HG03039 (cell line): ENCODE results near the gene OGFR.

Experiments used
- ATAC-seq: cut with Tn5 transposase; IDR thresholded peaks from one replicate; pipeline ENCODE4 v1.9.1; 2021; ENCODE audit warnings: mild to moderate bottlenecking, moderate library complexity; ENCODE audit not compliant: unreplicated experiment

OGFR gene, protein sequence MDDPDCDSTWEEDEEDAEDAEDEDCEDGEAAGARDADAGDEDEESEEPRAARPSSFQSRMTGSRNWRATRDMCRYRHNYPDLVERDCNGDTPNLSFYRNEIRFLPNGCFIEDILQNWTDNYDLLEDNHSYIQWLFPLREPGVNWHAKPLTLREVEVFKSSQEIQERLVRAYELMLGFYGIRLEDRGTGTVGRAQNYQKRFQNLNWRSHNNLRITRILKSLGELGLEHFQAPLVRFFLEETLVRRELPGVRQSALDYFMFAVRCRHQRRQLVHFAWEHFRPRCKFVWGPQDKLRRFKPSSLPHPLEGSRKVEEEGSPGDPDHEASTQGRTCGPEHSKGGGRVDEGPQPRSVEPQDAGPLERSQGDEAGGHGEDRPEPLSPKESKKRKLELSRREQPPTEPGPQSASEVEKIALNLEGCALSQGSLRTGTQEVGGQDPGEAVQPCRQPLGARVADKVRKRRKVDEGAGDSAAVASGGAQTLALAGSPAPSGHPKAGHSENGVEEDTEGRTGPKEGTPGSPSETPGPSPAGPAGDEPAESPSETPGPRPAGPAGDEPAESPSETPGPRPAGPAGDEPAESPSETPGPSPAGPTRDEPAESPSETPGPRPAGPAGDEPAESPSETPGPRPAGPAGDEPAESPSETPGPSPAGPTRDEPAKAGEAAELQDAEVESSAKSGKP

DNA sequence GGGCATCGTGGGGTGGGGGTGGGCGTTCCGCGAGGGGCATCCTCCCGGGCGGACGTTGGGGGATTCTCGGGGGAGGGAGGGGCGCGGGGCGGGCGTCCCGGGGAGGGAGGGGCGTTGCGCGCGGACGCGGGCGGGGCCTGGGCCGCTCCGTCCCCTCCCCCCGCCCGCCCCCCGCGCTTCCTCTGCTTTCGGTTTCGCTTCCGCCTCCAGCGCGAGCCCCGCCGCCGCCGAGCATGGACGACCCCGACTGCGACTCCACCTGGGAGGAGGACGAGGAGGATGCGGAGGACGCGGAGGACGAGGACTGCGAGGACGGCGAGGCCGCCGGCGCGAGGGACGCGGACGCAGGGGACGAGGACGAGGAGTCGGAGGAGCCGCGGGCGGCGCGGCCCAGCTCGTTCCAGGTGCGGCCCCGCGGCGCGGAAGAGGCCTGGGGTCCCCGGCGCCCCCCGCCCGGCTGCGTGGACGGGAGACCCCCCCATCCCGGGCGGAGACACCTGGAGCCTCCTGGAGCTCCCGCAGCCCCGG lies at the start of gene OGFR:
Gene OGFR (plus strand): TSS at position 209 of the 528 bp plus-strand sequence. CDS start 25 bp downstream, at position 234.
- ATAC-seq = peak; percentile 39

DNA sequence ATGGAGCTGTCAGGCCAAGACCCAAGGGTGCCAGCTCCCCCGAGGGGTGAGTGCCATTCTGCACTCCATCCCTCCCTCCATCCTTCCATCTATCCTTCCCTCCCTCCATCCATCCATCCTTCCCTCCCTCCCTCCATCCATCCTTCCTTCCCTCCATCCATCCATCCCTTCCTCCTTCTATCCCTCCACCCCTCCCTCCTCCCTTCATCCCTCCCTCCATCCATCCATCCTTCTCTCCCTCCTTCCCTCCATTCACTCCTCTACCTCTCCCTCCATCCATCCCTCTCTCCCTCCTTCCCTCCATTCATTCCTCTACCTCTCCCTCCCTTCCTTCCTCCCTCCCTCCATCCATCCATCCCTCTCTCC lies 49.7 kb upstream of the OGFR start:
- no peak for ATAC-seq

DNA sequence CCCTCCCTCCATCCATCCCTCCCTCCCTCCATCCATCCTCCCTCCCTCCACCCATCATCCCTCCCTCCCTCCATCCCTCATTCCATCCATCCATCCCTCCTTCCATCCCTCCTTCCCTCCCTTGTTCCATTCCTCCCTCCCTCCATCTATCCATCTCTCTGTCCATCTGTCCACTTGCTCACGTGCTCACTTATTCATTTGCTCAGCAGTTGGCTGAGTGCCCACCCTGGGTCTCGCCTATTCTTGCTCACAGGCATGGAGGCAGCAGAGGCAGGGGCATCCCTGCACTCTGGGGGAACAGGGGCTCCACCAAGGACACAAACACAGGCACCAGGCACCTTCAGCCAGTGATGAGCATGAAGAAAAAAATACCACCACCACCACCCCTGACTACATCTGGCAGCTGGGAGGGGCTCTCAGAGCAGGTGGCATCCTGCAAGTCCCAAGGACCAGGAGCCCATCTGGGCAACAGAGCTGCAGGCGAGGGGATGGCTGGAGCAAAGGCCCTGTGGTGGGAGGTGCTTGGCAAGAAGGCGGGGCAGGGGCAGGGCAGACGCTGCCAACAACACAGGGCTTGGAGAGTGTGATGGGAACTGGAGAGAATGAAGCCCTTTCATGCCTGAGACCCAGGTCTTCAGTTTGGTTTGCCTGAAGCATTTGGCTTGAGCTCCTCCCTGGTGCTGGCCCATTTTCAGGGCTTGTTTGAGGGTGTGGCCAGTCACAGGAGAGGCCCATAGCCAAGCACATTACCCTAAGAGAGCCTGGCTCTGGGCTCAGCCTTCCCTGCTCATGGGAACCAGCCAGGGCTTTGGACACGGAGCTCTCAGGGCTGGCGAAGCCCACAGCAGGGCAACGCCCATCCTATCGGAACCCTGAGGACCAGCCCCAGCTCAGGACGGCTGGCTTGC lies 48.6 kb upstream of the OGFR start:
- ATAC-seq = no peak

DNA sequence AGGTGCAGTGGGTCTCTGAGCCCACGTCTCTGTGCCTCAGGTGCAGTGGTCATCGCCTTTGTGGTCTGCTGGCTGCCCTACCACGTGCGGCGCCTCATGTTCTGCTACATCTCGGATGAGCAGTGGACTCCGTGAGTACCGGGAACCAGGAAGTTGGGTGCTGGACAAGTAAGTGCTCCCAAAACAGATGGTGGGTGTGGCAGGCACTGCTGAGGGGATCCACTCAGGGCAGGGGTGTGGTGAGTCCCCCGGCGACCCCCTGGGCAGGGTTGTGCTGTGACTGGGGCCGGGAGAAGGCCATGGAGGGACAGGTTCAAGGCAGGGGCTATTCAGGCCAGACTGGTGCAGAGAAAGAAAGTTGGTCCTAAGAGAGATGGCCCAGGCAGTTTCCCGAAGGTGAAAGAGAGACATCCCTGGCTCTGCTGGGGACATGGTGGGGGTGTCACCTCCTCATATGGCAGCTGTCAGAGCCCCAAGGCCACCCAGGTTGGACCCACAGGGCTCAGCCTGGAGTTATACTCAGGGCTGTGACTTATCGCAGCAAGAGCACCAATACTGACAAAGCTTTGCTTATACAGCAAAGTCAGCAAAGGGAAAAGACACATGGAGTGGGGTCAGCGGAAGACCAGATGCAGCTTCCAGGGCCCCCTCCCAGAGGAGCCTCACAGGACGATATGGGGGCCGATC lies 46.3 kb upstream of the OGFR start:
- no peak for ATAC-seq

DNA sequence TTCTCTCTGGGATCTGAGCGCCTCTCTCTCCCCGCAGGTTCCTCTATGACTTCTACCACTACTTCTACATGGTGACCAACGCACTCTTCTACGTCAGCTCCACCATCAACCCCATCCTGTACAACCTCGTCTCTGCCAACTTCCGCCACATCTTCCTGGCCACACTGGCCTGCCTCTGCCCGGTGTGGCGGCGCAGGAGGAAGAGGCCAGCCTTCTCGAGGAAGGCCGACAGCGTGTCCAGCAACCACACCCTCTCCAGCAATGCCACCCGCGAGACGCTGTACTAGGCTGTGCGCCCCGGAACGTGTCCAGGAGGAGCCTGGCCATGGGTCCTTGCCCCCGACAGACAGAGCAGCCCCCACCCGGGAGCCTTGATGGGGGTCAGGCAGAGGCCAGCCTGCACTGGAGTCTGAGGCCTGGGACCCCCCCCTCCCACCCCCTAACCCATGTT lies 44.6 kb upstream of the OGFR start:
- ATAC-seq = no peak

DNA sequence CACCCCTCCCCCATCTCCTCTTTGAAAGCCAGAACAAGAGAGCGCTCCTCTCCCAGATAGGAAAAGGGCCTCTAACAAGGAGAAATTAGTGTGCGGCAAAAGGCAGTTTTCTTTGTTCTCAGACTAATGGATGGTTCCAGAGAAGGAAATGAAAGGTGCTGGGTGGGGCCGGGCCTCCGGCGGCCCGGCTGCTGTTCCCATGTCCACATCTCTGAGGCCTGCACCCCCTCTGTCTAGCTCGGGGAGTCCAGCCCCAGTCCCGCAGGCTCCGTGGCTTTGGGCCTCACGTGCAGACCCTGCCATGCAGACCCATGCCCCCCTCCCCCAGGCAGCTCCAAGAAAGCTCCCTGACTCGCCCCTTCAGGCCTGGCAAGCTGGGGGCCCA lies 44.2 kb upstream of the OGFR start:
- ATAC-seq = no peak

DNA sequence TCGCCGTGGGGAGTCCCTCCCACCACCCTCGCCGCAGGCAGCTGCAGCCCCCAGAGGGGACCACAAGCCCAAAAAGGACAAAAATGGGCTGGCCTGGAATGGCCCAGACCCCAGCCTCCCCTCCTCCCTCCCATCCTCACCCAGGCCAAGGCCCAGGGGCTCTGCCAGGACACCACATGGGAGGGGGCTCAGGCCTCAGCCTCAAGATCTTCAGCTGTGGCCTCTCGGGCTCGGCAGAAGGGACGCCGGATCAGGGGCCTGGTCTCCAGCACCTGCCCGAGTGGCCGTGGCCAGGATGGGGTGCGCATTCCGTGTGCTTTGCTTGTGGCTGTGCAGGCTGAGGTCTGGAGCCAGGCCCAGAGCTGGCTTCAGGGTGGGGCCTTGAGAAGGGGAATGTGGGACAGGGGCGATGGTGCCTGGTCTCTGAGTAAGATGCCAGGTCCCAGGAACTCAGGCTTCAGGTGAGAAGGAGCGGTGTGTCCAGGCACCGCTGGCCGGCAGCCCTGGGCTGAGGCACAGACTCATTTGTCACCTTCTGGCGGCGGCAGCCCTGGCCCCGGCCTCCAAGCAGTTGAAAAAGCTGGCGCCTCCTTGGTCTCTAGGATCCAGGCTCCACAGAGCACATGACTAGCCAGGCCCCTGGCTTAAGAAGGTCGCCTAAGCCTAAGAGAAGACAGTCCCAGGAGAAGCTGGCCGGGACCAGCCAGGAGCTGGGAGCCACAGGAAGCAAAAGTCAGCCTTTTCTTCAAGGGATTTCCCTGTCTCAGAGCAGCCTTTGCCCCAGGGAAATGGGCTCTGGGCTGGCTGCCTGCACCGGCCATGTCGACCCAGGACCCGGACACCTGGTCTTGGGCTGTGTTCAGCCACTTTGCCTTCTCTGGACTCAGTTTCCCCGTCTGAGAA lies 43.5 kb upstream of the OGFR start:
- no peak for ATAC-seq

DNA sequence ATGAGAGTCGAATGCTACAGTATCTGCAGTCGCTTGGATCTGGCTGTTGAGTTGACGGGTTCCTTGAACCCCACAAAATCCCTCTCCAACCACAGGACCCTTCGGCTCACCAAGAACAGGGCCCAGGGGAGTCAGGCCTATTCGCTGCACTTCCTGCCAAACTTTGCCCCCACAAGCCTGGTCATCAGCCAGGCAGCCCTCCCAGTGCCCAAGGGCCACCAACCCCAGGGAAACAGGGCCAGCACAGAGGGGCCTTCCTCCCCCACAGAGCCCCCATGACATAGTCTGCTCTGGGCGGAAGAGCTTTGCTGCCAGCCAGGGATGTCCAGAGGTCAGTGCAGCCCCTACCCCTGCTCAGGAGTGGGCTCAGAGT lies 42.9 kb upstream of the OGFR start:
- ATAC-seq = no peak

DNA sequence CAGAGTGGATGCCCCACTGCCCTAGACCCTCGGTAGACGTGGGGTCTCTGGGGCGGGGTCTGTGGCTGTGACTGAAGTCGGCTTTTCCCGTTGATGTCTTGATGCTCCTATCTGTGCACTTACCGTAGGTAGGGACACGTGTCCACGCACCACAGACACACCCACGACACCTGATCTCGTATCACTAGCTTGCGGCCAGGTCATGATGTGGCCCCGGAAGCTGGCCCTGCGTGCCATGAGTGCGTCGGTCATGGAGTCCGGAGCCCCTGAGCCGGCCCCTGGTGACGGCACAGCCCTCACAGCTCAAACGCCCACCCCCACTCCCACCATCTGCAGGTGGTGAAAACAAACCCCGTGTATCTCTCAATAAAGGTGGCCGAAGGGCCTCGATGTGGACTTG lies 42.3 kb upstream of the OGFR start:
- no peak for ATAC-seq

DNA sequence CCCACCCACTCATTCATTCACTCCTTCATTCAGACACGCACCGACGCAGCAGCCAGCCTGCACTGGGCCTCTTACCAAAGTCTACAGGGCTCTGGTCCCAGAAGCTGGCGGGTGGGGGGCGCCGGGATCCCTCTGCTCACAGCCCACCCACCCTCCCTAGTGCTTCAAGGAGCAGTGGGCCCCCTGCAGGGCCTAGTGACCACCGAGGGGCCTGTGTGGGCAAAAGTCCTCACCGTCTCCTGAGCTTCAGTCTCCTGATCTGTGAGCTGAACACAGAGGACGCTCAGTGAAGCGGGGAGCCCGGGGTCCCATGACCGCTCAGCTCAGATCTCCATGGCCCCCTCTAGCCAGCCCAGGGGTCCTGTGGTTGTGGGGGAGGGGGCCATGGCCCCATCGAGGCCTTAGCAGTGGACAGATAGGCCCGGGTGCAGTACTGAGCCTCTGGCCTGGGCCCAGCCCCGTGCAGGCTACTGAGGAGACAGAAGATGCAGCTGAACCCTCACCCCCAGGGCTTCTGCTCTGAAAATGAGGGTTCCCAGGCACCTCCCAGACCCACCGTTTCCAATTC lies 41.8 kb upstream of the OGFR start:
- no peak for ATAC-seq

DNA sequence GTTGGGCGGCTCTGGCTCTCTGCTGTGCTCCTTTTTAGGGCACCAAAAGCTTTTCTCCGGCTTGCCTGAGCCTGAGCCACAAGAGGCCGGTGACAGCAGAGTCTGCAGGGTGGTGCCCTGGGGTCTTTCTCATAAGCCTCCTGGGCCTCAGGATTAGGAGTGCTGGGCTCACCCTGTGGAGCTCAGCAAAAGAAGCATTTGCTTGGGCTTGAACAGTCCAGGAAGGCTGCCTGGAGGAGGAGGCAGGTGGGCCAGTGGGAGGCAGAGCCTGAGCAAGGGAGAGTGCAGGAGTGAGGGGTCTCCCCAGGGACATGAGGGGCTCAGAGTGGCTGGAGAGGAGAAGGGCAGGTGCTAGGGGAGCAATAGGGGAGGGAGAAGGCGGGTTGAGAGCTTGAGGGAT lies 41.2 kb upstream of the OGFR start:
- ATAC-seq = no peak

DNA sequence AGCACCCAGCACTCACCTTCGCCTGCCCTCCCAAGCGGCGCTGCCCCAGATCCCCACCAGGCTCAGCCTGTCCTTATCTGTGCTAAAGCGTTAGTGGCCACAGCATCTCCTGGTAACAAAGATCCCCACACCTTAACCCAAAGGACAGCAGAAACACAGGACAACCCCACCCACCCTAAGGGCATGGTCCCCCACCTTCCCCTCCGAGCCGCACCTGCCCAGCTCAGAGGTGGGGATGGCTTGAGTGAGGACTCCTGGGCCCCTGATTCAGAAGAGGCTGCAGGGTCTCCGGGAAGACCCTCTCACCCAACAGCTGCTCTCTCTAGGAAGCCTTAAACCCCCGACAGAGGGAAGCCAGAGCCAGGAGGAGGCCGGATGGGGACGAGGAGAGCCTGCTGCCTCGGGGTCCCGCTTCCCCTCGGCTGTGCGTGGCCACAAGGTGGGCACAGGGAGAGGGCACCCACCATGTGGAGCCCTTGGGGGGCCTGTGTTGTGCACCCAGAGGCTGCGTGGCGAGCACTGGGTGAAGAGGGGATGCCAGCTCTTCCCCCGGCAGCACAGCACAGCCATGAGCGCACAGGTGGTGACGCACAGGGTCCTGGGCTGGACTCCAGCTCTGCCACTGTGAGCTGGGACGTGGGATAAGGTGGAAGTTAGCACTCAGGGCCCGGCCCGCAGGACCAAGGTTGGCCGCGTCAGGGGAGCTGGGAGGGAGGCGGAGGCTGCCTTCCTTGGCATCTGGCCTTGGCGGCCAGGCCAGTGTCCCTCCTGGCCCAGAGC lies 40.3 kb upstream of the OGFR start:
- ATAC-seq = no peak

DNA sequence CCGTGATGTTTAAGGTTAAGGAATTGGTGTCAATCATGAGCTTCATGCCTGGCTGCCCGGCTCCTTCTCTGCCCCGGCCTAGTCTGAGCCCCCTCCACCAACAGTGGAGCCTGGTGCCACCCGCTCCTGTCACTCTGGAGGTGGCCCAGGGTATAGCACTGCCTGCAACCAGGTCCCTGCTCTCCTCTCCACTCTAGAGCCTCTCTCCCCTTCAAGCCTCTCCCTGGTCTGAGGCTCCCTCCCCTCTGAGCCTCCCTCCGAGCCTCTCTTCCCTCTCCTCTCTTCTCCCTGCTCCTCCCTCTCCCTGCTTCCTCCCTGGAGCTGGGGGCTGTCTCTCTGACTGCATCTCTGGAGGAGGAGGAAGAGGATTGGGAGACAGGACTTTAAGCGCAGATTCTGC lies 39.6 kb upstream of the OGFR start:
- no peak for ATAC-seq

DNA sequence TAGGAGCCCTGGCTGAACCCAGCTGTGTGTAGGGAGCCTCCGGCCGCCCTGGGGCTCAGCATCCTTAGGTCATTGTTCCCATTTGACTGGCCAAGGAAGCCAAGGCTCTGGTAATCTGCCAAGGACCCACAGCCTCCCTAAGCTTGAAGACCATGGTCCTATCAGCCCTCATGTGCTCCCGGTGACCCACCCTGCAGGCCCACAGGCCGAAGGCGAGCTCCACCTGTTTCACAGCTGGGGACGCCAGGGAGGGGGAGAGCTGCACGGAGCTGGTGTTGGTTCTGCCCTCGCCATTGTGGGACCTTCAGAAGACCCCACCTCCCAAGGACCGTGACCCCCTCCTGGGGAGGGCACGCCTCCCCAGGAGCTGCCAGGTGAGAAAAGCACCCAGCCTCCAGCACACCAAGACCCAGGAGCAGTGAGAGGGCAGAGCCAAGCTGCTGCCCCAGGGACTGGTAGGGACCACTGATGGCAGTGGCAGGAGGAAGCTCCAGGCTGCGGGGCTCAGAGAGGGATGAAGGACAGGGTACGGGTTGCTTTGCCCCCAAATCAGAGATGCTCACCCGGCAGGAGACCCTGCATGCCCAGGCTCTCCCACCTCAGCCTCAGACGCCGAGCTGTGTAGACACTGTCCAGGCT lies 39.1 kb upstream of the OGFR start:
- no peak for ATAC-seq

DNA sequence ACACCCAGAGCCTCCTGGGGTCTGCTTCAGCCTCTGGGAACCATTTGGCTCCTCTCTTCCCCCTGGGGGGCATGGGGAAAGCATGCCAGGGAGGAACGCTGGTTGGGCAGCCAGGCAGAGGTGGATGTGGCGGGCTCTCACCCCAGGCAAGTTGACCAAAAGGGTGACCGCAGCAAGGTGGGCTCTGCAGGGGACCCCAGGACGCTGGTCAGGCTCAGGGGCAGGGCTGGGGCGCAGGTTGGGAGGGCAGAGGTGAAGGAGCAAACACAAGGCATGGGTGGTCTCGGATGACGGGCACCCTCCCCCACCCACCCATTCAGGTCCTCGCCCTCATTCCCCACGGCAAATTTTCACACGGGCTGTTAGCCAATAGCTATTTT lies 38.6 kb upstream of the OGFR start:
- ATAC-seq = no peak

DNA sequence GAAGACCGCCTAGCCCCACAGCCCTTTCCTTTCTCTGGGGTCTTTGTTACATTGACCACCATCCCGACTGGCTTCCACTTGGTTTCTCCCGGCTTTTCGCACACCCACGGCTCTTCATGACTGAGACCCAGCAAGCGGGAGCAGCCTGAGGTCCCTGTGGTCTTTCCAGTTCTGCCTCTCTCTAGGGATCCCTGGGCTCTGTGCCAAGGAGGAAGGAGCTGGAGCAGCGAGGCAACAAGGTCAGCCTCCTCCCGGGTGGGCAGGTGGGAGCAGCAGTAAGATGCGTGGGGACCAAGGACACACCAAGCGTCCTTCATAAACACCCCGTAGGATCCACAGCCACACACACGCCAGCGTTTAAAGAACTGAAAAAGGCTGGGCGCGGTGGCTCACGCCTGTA lies 37.9 kb upstream of the OGFR start:
- no peak for ATAC-seq

DNA sequence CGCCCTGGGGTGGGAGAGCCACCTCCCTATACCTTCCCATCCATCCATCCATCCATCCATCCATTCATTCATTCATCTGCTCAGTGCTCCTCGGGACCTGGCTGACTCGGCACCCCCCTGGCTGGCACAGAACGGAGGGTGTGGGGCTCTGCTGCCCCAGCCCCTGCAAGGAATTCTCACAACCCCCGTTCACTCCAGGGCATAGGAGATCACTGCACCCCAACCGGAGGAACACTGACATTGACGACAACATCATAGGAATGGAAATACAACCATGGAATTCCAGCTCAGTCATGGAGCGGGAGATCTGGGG lies 36.4 kb upstream of the OGFR start:
- no peak for ATAC-seq

DNA sequence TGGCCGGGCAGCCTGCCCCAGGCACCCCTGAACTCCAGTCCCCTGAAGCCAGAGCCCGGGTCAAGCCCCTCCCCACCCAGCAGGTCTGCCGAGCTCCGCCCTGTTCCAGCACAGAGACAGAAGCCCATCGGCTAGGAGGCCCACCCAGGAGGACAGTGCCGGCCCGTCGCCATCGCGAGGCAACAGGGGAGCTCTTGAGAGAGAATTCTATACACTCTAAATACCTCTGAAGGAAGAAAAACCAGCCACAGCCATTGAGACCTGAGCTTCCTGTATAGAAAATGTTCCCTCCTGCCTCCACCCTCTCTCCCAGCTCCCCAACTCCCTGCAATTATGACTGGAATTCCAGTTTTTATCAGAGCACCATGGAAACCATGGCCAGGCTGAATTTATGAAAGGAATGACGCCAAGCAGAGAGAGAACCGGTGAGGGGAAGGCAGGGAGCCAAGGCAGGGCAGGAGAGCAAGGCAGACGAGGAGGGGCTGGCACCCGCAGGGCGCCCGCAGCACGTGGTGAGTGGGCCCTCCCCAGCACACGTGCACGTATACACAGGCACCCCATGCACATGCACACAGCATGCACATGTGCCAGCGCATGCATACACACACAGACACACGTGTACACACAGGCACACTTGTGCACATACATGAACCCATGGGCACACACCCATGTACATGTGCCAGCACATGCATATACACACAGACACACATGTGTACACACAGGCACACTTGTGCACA lies 35.9 kb upstream of the OGFR start:
- no peak for ATAC-seq
